Peyer's patch (tissue), 4 donors: ENCODE measurements around the gene SYT9. TPM values are rescaled to one million over a fixed set of nuclear protein-coding genes. Genes with fewer than 3 reads are reported as not detected.

ENCODE experiments used
- DNase-seq, 3 donors: peaks; one replicate each; pipeline ENCODE4 v3.0.0-alpha.2; 2017 to 2019
- H3K27ac ChIP-seq, 4 donors: fragments of 200-600 bp; sonication (generic); one replicate each; pipeline ENCODE4 v1.5.1; 2016 to 2019
- H3K27me3 ChIP-seq, 2 donors: fragments of 200-600 bp; sonication (generic); one replicate each; pipeline ENCODE4 v1.5.1; 2019
- H3K36me3 ChIP-seq, 3 donors: fragments of 200-600 bp; sonication (generic); one replicate each; pipeline ENCODE4 v1.5.1; 2016 to 2019
- H3K4me1 ChIP-seq, 4 donors: fragments of 200-600 bp; sonication (generic); one replicate each; pipeline ENCODE4 v1.5.1; 2016 to 2019
- H3K4me3 ChIP-seq, 4 donors: fragments of 200-600 bp; sonication (generic); 1 replicate in 3 of 4; 2 replicates in 1 of 4; pipeline ENCODE4 v1.5.1; 2016 to 2019; ENCODE audit warnings: mild to moderate bottlenecking in 1 of 4
- H3K9me3 ChIP-seq, 4 donors: fragments of 200-600 bp; sonication (generic); one replicate each; pipeline ENCODE4 v1.5.1; 2016 to 2019; ENCODE audit warnings: mild to moderate bottlenecking in 1 of 4
- CTCF ChIP-seq, 6 experiments: fragments of 450-650 bp in 4 of 6; fragments of 200-600 bp in 2 of 6; sonication (generic) in 1 of 6; IDR thresholded peaks; one replicate each; pipeline ENCODE4 v1.5.1; 2017 to 2019; ENCODE audit warnings: antibody characterized with exemption in 6 of 6, mild to moderate bottlenecking in 3 of 6, moderate library complexity in 1 of 6
- POLR2A ChIP-seq, 2 donors: fragments of 450-650 bp; IDR thresholded peaks; one replicate each; pipeline ENCODE4 v1.5.1; 2017; ENCODE audit warnings: antibody characterized with exemption in 2 of 2, mild to moderate bottlenecking in 2 of 2, moderate library complexity in 2 of 2
- total RNA-seq, 4 donors: library from RNA; depleted of rRNA; stranded (reverse); fragments of >200 nt; gene quantifications; one replicate each; pipeline ENCODE4 v1.1.0, GENCODE V29; 2016

The SYT9 gene
- total RNA-seq, 4 donors from 2014 or later, result not detected

- Histone ChIP-seq H3K27ac (no peak overlapping the region), H3K9me3 (no peaks in the 10 kb centered on the region), H3K36me3 (no peaks in the 10 kb centered on the region), H3K27me3 (no peaks in the 10 kb centered on the region), H3K4me3 (no peak overlapping the region), H3K4me1 (no peaks in the 10 kb centered on the region)
- DNase-seq, result no peak
- no peak for TF ChIP-seq CTCF (IDR thresholded peaks at IDR 0.05)
- TF ChIP-seq POLR2A (IDR thresholded peaks at IDR 0.05), result no peak
Measured at GRCh38 chr11:7222619-7223018, 29.1 kb upstream of the SYT9 start.

GRCh38 chr11:7239877-7240276 lies 11.8 kb upstream of the SYT9 start:
- no peak for DNase-seq
- no peak overlapping the region for H3K4me3 ChIP-seq
- H3K4me1 ChIP-seq, result no peaks in the 10 kb centered on the region
- no peak overlapping the region for H3K27ac ChIP-seq
- no peaks in the 10 kb centered on the region for H3K27me3 ChIP-seq
- no peaks in the 10 kb centered on the region for H3K9me3 ChIP-seq
- H3K36me3 ChIP-seq, result no peaks in the 10 kb centered on the region
- TF ChIP-seq CTCF (IDR thresholded peaks at IDR 0.05) (no peak), POLR2A (IDR thresholded peaks at IDR 0.05) (no peak)

- H3K4me3 ChIP-seq, result no peak overlapping the region
- H3K36me3 ChIP-seq, result no peaks in the 10 kb centered on the region
- no peaks in the 10 kb centered on the region for H3K27me3 ChIP-seq
- no peak for TF ChIP-seq POLR2A (IDR thresholded peaks at IDR 0.05)
- no peak for TF ChIP-seq CTCF (IDR thresholded peaks at IDR 0.05)
- DNase-seq, result no peak
- no peak overlapping the region for H3K27ac ChIP-seq
- H3K4me1 ChIP-seq, result no peaks in the 10 kb centered on the region
- H3K9me3 ChIP-seq, result no peaks in the 10 kb centered on the region
Measured at GRCh38 chr11:7245341-7245740, 6.4 kb upstream of the SYT9 start.

- Histone ChIP-seq H3K4me1 (no peaks in the 10 kb centered on the region), H3K4me3 (no peak overlapping the region), H3K9me3 (no peaks in the 10 kb centered on the region), H3K27me3 (no peaks in the 10 kb centered on the region), H3K36me3 (no peaks in the 10 kb centered on the region), H3K27ac (no peak overlapping the region)
- no peak for DNase-seq
- no peak for TF ChIP-seq POLR2A (IDR thresholded peaks at IDR 0.05)
- TF ChIP-seq CTCF (IDR thresholded peaks at IDR 0.05), result no peak
Measured at GRCh38 chr11:7246179-7246578, 5.5 kb upstream of the SYT9 start.

- no peaks in the 10 kb centered on the region for H3K9me3 ChIP-seq
- peaks cover 0 to 11% of the 10 kb centered on the region in 2 donors for H3K27me3 ChIP-seq
- H3K4me3 ChIP-seq, result no peak overlapping the region
- DNase-seq, result no peak
- H3K27ac ChIP-seq, result no peak overlapping the region
- no peaks in the 10 kb centered on the region for H3K36me3 ChIP-seq
- no peak for TF ChIP-seq CTCF (IDR thresholded peaks at IDR 0.05)
- TF ChIP-seq POLR2A (IDR thresholded peaks at IDR 0.05), result no peak
- H3K4me1 ChIP-seq, result peaks cover 0 to 10% (median 3%) of the 10 kb centered on the region in 4 donors
Measured at GRCh38 chr11:7250166-7250565, 1.5 kb upstream of the SYT9 start.

- TF ChIP-seq CTCF (IDR thresholded peaks at IDR 0.05) (no peak), POLR2A (IDR thresholded peaks at IDR 0.05) (no peak)
- peak overlapping the region; percentile 10 to 52 (median 44) for H3K4me3 ChIP-seq
- peaks cover 0 to 10% (median 3%) of the 10 kb centered on the region in 4 donors for H3K4me1 ChIP-seq
- no peaks in the 10 kb centered on the region for H3K36me3 ChIP-seq
- DNase-seq, result no peak
- peaks cover 0 to 11% of the 10 kb centered on the region in 2 donors for H3K27me3 ChIP-seq
- no peak overlapping the region for H3K27ac ChIP-seq
- no peaks in the 10 kb centered on the region for H3K9me3 ChIP-seq
Measured at GRCh38 chr11:7251487-7251835, 243 bp upstream of the SYT9 start.
